K562 (cell line): Measurements from ENCODE around the gene COL23A1. TPM values are rescaled to one million over a fixed set of nuclear protein-coding genes. Genes with fewer than 3 reads are reported as not detected.

Source experiments
- ATAC-seq: fragments of 200-7000 bp; cut with Tn5 transposase; 3 replicates; pipeline ENCODE4 v1.9.1; 2020; ENCODE audit warnings: moderate library complexity
- BruUV-seq: library from RNA; stranded (reverse); fragments of 400-500 nt; replicated peaks from 2 replicates; lab custom pipeline; 2021; lab: Mats Ljungman, UMichigan
- CTCF ChIA-PET: fragments of 300-600 bp; formaldehyde crosslinking; extraction: SDS; loops from one replicate; lab custom pipeline; 2021; ENCODE audit warnings: low intra/inter-chr PET ratio; lab: Yijun Ruan, JAX
- POLR2A ChIA-PET: fragments of 300-600, 350-650 bp; sonication (Branson Sonifier 250); formaldehyde crosslinking; extraction: SDS; loops from one replicate; lab custom pipeline; 2021; ENCODE audit warnings: antibody characterized with exemption, inconsistent platforms; lab: Yijun Ruan, JAX
- DNase-seq, 4 experiments: peaks; one replicate each; pipeline versions ENCODE4 v3.0.0 to v3.0.0-alpha.2; 2011 to 2018; ENCODE audit warnings: low spot score in 3 of 4, mixed read lengths in 3 of 4; ENCODE audit errors: extremely low read depth in 1 of 4
- FAIRE-seq: peaks from 2 replicates; lab custom pipeline; 2011; peaks lifted over from hg19 to GRCh38; lab: Jason Lieb, UNC
- H2AFZ ChIP-seq: 2 replicates; pipeline ENCODE4 v1.6.0; 2011; ENCODE audit warnings: low read depth, low read length, control low read depth, inconsistent platforms
- H3K27ac ChIP-seq: fragments of 200-600 bp; 3 replicates; pipeline ENCODE4 v1.8.0; 2011; ENCODE audit warnings: low read depth, mild to moderate bottlenecking, control low read depth, inconsistent platforms, low read length, moderate library complexity, mixed read lengths; ENCODE audit errors: extremely low read depth
- H3K27me3 ChIP-seq, 2 experiments: fragments of 300-600 bp in 1 of 2; 2 replicates in 1 of 2; 3 replicates in 1 of 2; pipeline versions ENCODE4 v1.6.0 to v1.8.0; 2011; ENCODE audit warnings: inconsistent platforms in 2 of 2, low read length in 2 of 2, mild to moderate bottlenecking in 1 of 2, mixed read lengths in 1 of 2, moderate library complexity in 1 of 2; ENCODE audit not compliant: control insufficient read depth in 2 of 2, insufficient read depth in 2 of 2
- H3K36me3 ChIP-seq: fragments of 300-600 bp; 3 replicates; pipeline ENCODE4 v1.8.0; 2011; ENCODE audit warnings: mild to moderate bottlenecking, low read length, inconsistent platforms; ENCODE audit not compliant: control insufficient read depth, insufficient read depth
- H3K4me1 ChIP-seq, 2 experiments: fragments of 200-600 bp in 1 of 2; replicated peaks in 1 of 2; 2 replicates in 1 of 2; 3 replicates in 1 of 2; pipeline versions ENCODE4 v1.5.1 to v1.8.0; 2011; ENCODE audit warnings: inconsistent platforms in 2 of 2, low read length in 2 of 2, mild to moderate bottlenecking in 1 of 2, mixed read lengths in 1 of 2, moderate library complexity in 1 of 2; ENCODE audit not compliant: control insufficient read depth in 2 of 2, insufficient read depth in 2 of 2
- H3K4me2 ChIP-seq: 2 replicates; pipeline ENCODE4 v1.6.1; 2011; ENCODE audit warnings: low read length, control low read depth, inconsistent platforms, mixed read lengths; ENCODE audit not compliant: insufficient read depth
- H3K4me3 ChIP-seq: fragments of 200-600 bp; sonication (generic), shearing (Covaris generic); 2 replicates; pipeline ENCODE4 v1.5.1; 2016; ENCODE audit warnings: control low read depth, inconsistent platforms
- H3K79me2 ChIP-seq: fragments of 200-600 bp; 3 replicates; pipeline ENCODE4 v1.8.0; 2011; ENCODE audit warnings: low read length, inconsistent platforms; ENCODE audit not compliant: control insufficient read depth, insufficient read depth
- H3K9ac ChIP-seq, 2 experiments: 2 replicates each; pipeline versions ENCODE4 v1.6.0 to v1.6.1; 2011; ENCODE audit warnings: low read depth in 2 of 2, low read length in 2 of 2, control low read depth in 1 of 2, inconsistent platforms in 1 of 2, mild to moderate bottlenecking in 1 of 2, mixed read lengths in 1 of 2; ENCODE audit not compliant: insufficient read depth in 1 of 2
- H3K9me1 ChIP-seq: one replicate; pipeline ENCODE4 v1.6.0; 2011; ENCODE audit warnings: inconsistent platforms, mild to moderate bottlenecking, low read length, moderate library complexity; ENCODE audit not compliant: control insufficient read depth, insufficient read depth
- H3K9me3 ChIP-seq: replicated peaks from 2 replicates; pipeline ENCODE4 v1.5.1; 2011; ENCODE audit warnings: low read depth, low read length, inconsistent platforms; ENCODE audit not compliant: control insufficient read depth, insufficient read depth
- H4K20me1 ChIP-seq: replicated peaks from 2 replicates; pipeline ENCODE4 v1.6.1; 2011; ENCODE audit warnings: low read length, inconsistent platforms, mixed read lengths; ENCODE audit not compliant: control insufficient read depth, insufficient read depth
- DDX20 ChIP-seq: fragments of 450-650 bp; IDR thresholded peaks from 2 replicates; pipeline ENCODE4 v1.6.1; 2016; ENCODE audit warnings: missing genetic modification characterization, low read depth, mild to moderate bottlenecking, missing compliant biosample characterization, moderate library complexity
- ERF ChIP-seq: fragments of 450-650 bp; formaldehyde crosslinking; IDR thresholded peaks from 2 replicates; pipeline ENCODE4 v1.4.0; 2020; ENCODE audit warnings: mild to moderate bottlenecking, mixed read lengths
- GABPA ChIP-seq: fragments of 200-800 bp; sonication (Bioruptor generic); conservative IDR thresholded peaks from 2 replicates; pipeline ENCODE4 v1.6.1; 2016; ENCODE audit warnings: low read depth, missing genetic modification characterization, missing compliant biosample characterization
- XRCC5 ChIP-seq: fragments of 200-400 bp; formaldehyde crosslinking; IDR thresholded peaks from 2 replicates; pipeline ENCODE4 v1.6.1; 2017; ENCODE audit warnings: low read depth, mild to moderate bottlenecking, low read length
- ZKSCAN8 ChIP-seq: fragments of 200-800 bp; sonication (Bioruptor generic); IDR thresholded peaks from 2 replicates; pipeline ENCODE4 v1.6.1; 2016; ENCODE audit warnings: missing genetic modification characterization, missing compliant biosample characterization
- WGBS: fragments of 100-300 bp; shearing (Covaris generic); methylation state at CpG from one replicate; pipeline ENCODE4 v1.1.6; 2016; ENCODE audit warnings: low coverage, mixed read lengths; ENCODE audit not compliant: insufficient coverage; ENCODE audit errors: missing lambda C conversion rate; 5-methylcytosine and 5-hydroxymethylcytosine counted together
- in situ Hi-C: fragments of 300-500 bp; cut with MboI; formaldehyde crosslinking; loops from 4 replicates; pipeline ENCODE4 v1.15.0; 2018; ENCODE audit warnings: inconsistent platforms, mixed read lengths
- intact Hi-C: fragments of 100-400 bp; cut with micrococcal nuclease; formaldehyde crosslinking; loops from 2 replicates; pipeline ENCODE4 v1.14.2; 2022
- polyA plus RNA-seq, 8 experiments: library from polyadenylated mRNA; depleted of rRNA in 4 of 8; stranded (reverse) in 5 of 8; unstranded in 3 of 8; fragments of >200 nt; fragmentation: Nextera tagmentation in 2 of 8; fragmentation: Illumina TruSeq in 1 of 8; extraction: Ambion mirVana in 2 of 8; extraction: Trizol in 1 of 8; gene quantifications; 2 replicates each; pipeline versions ENCODE4 v1.2.1 to v1.2.3, GENCODE V29; 2011 to 2014; ENCODE audit warnings: inconsistent platforms in 1 of 8, missing spikeins in 1 of 8
- total RNA-seq, 7 experiments: library from RNA; depleted of rRNA in 6 of 7; stranded (reverse); fragments of >200 nt in 6 of 7; fragmentation: Illumina TruSeq in 2 of 7; extraction: Trizol in 2 of 7; gene quantifications; 2 replicates each; pipeline versions ENCODE4 v1.2.1 to v1.2.3, GENCODE V29; 2011 to 2021; ENCODE audit warnings: low replicate concordance in 1 of 7
- TF ChIP-seq, protein P1 (sequence below): fragments of 450-650 bp; IDR thresholded peaks from one replicate; pipeline ENCODE4 v1.6.1; 2018; ENCODE audit warnings: mild to moderate bottlenecking, moderate library complexity; ENCODE audit not compliant: partially characterized antibody

Gene COL23A1
- total and polyA plus RNA-seq, 9 of the 15 experiments (the other 6 are each of a cell fraction or from before 2014, with no cell fraction given) = 0.09 TPM; not detected in 8

DNA sequence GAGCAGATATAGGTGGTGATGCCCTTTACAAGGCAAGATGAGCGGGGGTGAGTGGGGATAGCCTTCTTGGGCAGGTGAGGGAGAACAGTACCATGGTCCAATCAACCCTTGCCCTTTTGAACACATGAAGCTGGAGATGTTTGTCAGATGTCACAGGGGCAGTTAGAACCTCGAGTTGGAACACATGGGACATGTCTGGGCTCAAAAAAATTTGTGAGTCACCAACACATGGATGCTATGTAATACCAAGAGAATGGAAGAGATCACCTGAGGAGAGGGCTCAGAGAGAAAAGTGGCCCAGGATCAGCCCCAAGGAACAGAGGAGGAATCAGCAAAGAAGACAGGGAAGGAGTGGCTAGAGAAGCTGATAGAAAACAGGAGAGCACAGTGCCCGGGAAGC lies 362.3 kb downstream of the COL23A1 start:
- ATAC-seq (no peak), FAIRE-seq (no peak), DNase-seq (no peak)
- ChIA-PET CTCF (no interaction called here), POLR2A (interaction anchor here (0.6 to 13.2 kb wide), 3 partner anchors 16 to 24 kb away, joined by 3 to 162 read pairs (median 13); partner anchors contain the start of gene HNRNPAB)
- Histone ChIP-seq H3K9me1 (peaks cover 1% of the 10 kb centered on the region), H3K4me1 (peaks cover 15 to 37% of the 10 kb centered on the region in 2 experiments; a peak in 4 of 5 replicates), H3K9me3 (no peaks in the 10 kb centered on the region), H3K27ac (no peak overlapping the region), H3K27me3 (no peaks in the 10 kb centered on the region), H3K36me3 (peaks cover 77% of the 10 kb centered on the region), H2AFZ (no peak overlapping the region), H4K20me1 (peaks cover 3% of the 10 kb centered on the region; the same call in 1 of the 2 replicates), H3K9ac (no peak overlapping the region; a peak in 1 of 4 replicates), H3K79me2 (peaks cover 35% of the 10 kb centered on the region), H3K4me2 (no peak overlapping the region), H3K4me3 (no peak overlapping the region)
- no TSS peak for BruUV-seq
- in situ Hi-C loops (no loop called here), intact Hi-C loops (no loop called here)
- TF ChIP-seq, protein P1, sequence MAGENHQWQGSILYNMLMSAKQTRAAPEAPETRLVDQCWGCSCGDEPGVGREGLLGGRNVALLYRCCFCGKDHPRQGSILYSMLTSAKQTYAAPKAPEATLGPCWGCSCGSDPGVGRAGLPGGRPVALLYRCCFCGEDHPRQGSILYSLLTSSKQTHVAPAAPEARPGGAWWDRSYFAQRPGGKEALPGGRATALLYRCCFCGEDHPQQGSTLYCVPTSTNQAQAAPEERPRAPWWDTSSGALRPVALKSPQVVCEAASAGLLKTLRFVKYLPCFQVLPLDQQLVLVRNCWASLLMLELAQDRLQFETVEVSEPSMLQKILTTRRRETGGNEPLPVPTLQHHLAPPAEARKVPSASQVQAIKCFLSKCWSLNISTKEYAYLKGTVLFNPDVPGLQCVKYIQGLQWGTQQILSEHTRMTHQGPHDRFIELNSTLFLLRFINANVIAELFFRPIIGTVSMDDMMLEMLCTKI = no peak
- TF ChIP-seq XRCC5 (no peak), ERF (CRISPR knock-in tag) (no peak), GABPA (tag) (no peak), ZKSCAN8 (CRISPR knock-in tag) (no peak), DDX20 (tag) (no peak)
- WGBS = 88% methylated on average over 3 of the region's 3 CpGs
